ENCODE data around the gene POTED. TPM values are rescaled to one million over a fixed set of nuclear protein-coding genes. Genes with fewer than 3 reads are reported as not detected.
"Not testable (repeated sequence)": the region's sequence is repeated elsewhere in the genome, so short reads cannot be mapped to it uniquely, and the experiment has no call there.

The POTED gene
- not detected for total RNA-seq
- not detected for polyA plus RNA-seq

GRCh38 chr21:13609477-13609876 lies at the start of gene POTED:
Gene POTED (plus strand): TSS chr21:13609777. CDS start chr21:13610229, 452 bp downstream.
- not testable (repeated sequence) for ATAC-seq (ENCODE audit: low read depth in 2 of 2); H3K9me3 ChIP-seq (ENCODE audit: control insufficient read depth in 2 of 2, low read length in 2 of 2); H3K27me3 Mint-ChIP-seq; H3K4me3 Mint-ChIP-seq; H3K4me1 Mint-ChIP-seq; H3K4me3 ChIP-seq (ENCODE audit: low read depth, low read length); H3K9me3 Mint-ChIP-seq; H3K27me3 ChIP-seq (ENCODE audit: control insufficient read depth, insufficient read depth, low read length); H3K36me3 Mint-ChIP-seq; H3K4me1 ChIP-seq (ENCODE audit: control insufficient read depth, insufficient read depth, low read length, poor library complexity, severe bottlenecking); H3K27ac ChIP-seq (ENCODE audit: insufficient read depth, low read length, poor library complexity, severe bottlenecking); H3K27ac Mint-ChIP-seq; DNase-seq; H3K36me3 ChIP-seq (ENCODE audit: control insufficient read depth, insufficient read depth, low read length)

DNA sequence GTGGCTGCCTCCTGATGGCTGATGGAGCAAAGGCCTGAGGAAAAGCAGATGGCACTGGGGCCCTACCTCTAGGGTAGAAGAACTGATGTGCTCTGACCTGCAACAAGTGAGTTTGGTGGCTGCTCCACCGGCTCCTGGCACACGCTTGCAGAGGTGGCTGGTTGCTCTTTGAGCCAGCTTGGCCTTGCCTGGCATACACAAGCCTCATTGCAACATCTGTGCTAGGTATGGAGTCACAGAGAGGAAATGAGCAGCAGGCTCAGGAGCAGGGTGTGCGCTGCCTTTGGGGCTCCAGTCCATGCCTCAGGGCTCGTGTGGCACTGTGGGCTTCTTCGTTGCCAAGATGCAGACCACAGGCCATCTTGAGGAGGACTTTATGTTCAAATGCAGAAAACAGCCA lies 40.5 kb downstream of the POTED start:
- not testable (repeated sequence) for H3K9me3 Mint-ChIP-seq; H3K4me3 ChIP-seq (ENCODE audit: low read depth, low read length); H3K36me3 ChIP-seq (ENCODE audit: control insufficient read depth, insufficient read depth, low read length); H3K27ac ChIP-seq (ENCODE audit: insufficient read depth, low read length, poor library complexity, severe bottlenecking); H3K27me3 Mint-ChIP-seq; DNase-seq; H3K4me1 Mint-ChIP-seq; ATAC-seq (ENCODE audit: low read depth in 2 of 2); H3K36me3 Mint-ChIP-seq; H3K27me3 ChIP-seq (ENCODE audit: control insufficient read depth, insufficient read depth, low read length); H3K9me3 ChIP-seq (ENCODE audit: control insufficient read depth in 2 of 2, low read length in 2 of 2); H3K27ac Mint-ChIP-seq; H3K4me1 ChIP-seq (ENCODE audit: control insufficient read depth, insufficient read depth, low read length, poor library complexity, severe bottlenecking); H3K4me3 Mint-ChIP-seq

GRCh38 chr21:13651746-13652145 lies 42.2 kb downstream of the POTED start:
- not testable (repeated sequence) for H3K4me1 Mint-ChIP-seq; H3K9me3 Mint-ChIP-seq; H3K36me3 ChIP-seq (ENCODE audit: control insufficient read depth, insufficient read depth, low read length); H3K27ac Mint-ChIP-seq; H3K36me3 Mint-ChIP-seq; H3K4me1 ChIP-seq (ENCODE audit: control insufficient read depth, insufficient read depth, low read length, poor library complexity, severe bottlenecking); H3K4me3 Mint-ChIP-seq; H3K9me3 ChIP-seq (ENCODE audit: control insufficient read depth in 2 of 2, low read length in 2 of 2); ATAC-seq (ENCODE audit: low read depth in 2 of 2); H3K27ac ChIP-seq (ENCODE audit: insufficient read depth, low read length, poor library complexity, severe bottlenecking); DNase-seq; H3K27me3 ChIP-seq (ENCODE audit: control insufficient read depth, insufficient read depth, low read length); H3K4me3 ChIP-seq (ENCODE audit: low read depth, low read length); H3K27me3 Mint-ChIP-seq
